Stimulated activated naive B cell treated with anti-CD40 and anti-IgM and Interleukin-4, amounts not matched to agents 10 μg/mL and 1 μg/mL and 100 μg/mL, for 72 hours (primary cell): Measurements from ENCODE around the gene OR2J3.
"Not testable (repeated sequence)": the region's sequence is repeated elsewhere in the genome, so short reads cannot be mapped to it uniquely, and the experiment has no call there.

Source experiments
- ATAC-seq, 2 donors: fragments of 150-1000 bp; cut with Tn5 transposase; replicated peaks; 2 replicates each; pipeline ENCODE4 v1.10.0; 2021; ENCODE audit warnings: moderate library complexity in 1 of 2
- DNase-seq: peaks from one replicate; pipeline ENCODE4 v3.0.0; 2021
- H3K27ac Mint-ChIP-seq: one replicate; pipeline ENCODE4 v1.8.0; 2022; ENCODE audit warnings: mild to moderate bottlenecking, mixed read lengths
- H3K27me3 Mint-ChIP-seq, 2 donors: one replicate each; pipeline ENCODE4 v1.8.0; 2022; ENCODE audit warnings: mixed read lengths in 2 of 2
- H3K36me3 Mint-ChIP-seq, 2 donors: one replicate each; pipeline ENCODE4 v1.8.0; 2022; ENCODE audit warnings: mixed read lengths in 2 of 2, mild to moderate bottlenecking in 1 of 2
- H3K4me1 Mint-ChIP-seq, 2 donors: one replicate each; pipeline ENCODE4 v1.8.0; 2022; ENCODE audit warnings: mixed read lengths in 2 of 2, mild to moderate bottlenecking in 1 of 2
- H3K4me3 Mint-ChIP-seq, 2 donors: one replicate each; pipeline ENCODE4 v1.8.0; 2022; ENCODE audit warnings: mild to moderate bottlenecking in 2 of 2, mixed read lengths in 2 of 2, moderate library complexity in 1 of 2
- H3K9me3 Mint-ChIP-seq, 2 donors: one replicate each; pipeline ENCODE4 v1.8.0; 2022; ENCODE audit warnings: mixed read lengths in 2 of 2, mild to moderate bottlenecking in 1 of 2

Gene OR2J3

GRCh38 chr6:29137724-29138123, 29.9 kb downstream of the OR2J3 start:
- ATAC-seq (no peak), DNase-seq (no peak)
- no peak overlapping the region for H3K27ac Mint-ChIP-seq
- H3K9me3 Mint-ChIP-seq, result no peaks in the 10 kb centered on the region
- no peak overlapping the region for H3K4me3 Mint-ChIP-seq
- no peaks in the 10 kb centered on the region for H3K4me1 Mint-ChIP-seq
- H3K27me3 Mint-ChIP-seq, result peaks cover 16 to 28% of the 10 kb centered on the region in 2 donors
- no peaks in the 10 kb centered on the region for H3K36me3 Mint-ChIP-seq

GRCh38 chr6:29141606-29142005, 33.7 kb downstream of the OR2J3 start:
- Mint-ChIP-seq H3K36me3 (no peaks in the 10 kb centered on the region), H3K27me3 (peaks cover 16% of the 10 kb centered on the region in 2 donors), H3K27ac (no peak overlapping the region), H3K4me1 (no peaks in the 10 kb centered on the region), H3K4me3 (no peak overlapping the region), H3K9me3 (peaks cover 0 to 2% of the 10 kb centered on the region in 2 donors)
- DNase-seq (no peak), ATAC-seq (no peak)

GRCh38 chr6:29142309-29142708, 34.5 kb downstream of the OR2J3 start:
- ATAC-seq, result no peak
- Mint-ChIP-seq H3K4me1 (no peaks in the 10 kb centered on the region), H3K27me3 (peaks cover 16% of the 10 kb centered on the region in 2 donors), H3K9me3 (peaks cover 0 to 2% of the 10 kb centered on the region in 2 donors), H3K4me3 (no peak overlapping the region), H3K27ac (no peak overlapping the region), H3K36me3 (no peaks in the 10 kb centered on the region)
- no peak for DNase-seq

GRCh38 chr6:29146179-29146578, 38.3 kb downstream of the OR2J3 start:
- Mint-ChIP-seq H3K27me3 (peaks cover 5 to 11% of the 10 kb centered on the region in 2 donors), H3K9me3 (peaks cover 0 to 8% of the 10 kb centered on the region in 2 donors), H3K4me1 (no peaks in the 10 kb centered on the region), H3K4me3 (no peak overlapping the region), H3K36me3 (no peaks in the 10 kb centered on the region), H3K27ac (no peak overlapping the region)
- DNase-seq, result no peak
- ATAC-seq, result no peak

GRCh38 chr6:29147074-29147473, 39.2 kb downstream of the OR2J3 start:
- DNase-seq (no peak), ATAC-seq (no peak)
- Mint-ChIP-seq H3K36me3 (no peaks in the 10 kb centered on the region), H3K4me3 (no peak overlapping the region), H3K4me1 (no peaks in the 10 kb centered on the region), H3K27ac (no peak overlapping the region), H3K27me3 (peaks cover 9 to 11% of the 10 kb centered on the region in 2 donors), H3K9me3 (peaks cover 0 to 8% of the 10 kb centered on the region in 2 donors)

DNA sequence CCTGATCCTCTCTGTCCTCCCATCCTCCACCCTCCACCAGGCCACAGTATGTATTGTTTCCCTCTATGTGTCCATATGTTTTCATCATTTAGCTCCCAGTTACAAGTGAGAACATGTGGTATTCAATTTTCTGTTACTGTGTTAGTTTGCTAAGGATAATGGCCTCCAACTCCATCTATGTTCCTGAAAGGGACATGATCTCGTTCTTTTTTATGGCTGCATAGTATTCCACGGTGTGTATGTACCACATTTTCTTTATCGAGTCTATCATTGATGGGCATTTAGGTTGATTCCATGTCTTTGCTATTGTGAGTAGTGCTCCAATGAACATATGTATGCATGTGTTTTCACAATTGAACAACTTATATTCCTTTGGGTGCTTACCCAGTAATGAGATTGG, 41.6 kb downstream of the OR2J3 start:
- peaks cover 9 to 11% of the 10 kb centered on the region in 2 donors for H3K27me3 Mint-ChIP-seq
- DNase-seq, H3K27ac Mint-ChIP-seq, H3K36me3 Mint-ChIP-seq, H3K4me1 Mint-ChIP-seq, H3K9me3 Mint-ChIP-seq, H3K4me3 Mint-ChIP-seq, ATAC-seq: not testable (repeated sequence)

- peaks cover 9 to 14% of the 10 kb centered on the region in 2 donors for H3K27me3 Mint-ChIP-seq
- no peaks in the 10 kb centered on the region for H3K36me3 Mint-ChIP-seq
- H3K9me3 Mint-ChIP-seq, result peaks cover 0 to 9% of the 10 kb centered on the region in 2 donors
- no peak overlapping the region for H3K27ac Mint-ChIP-seq
- ATAC-seq, result no peak
- no peaks in the 10 kb centered on the region for H3K4me1 Mint-ChIP-seq
- H3K4me3 Mint-ChIP-seq, result no peak overlapping the region
- DNase-seq, result no peak
These were observed 45.2 kb downstream of the OR2J3 start for GRCh38 chr6:29153083-29153482.

- not testable (repeated sequence) for ATAC-seq, DNase-seq, H3K4me1 Mint-ChIP-seq, H3K36me3 Mint-ChIP-seq, H3K27ac Mint-ChIP-seq, H3K9me3 Mint-ChIP-seq, H3K4me3 Mint-ChIP-seq
- peaks cover 9 to 11% of the 10 kb centered on the region in 2 donors for H3K27me3 Mint-ChIP-seq
These were observed 47.3 kb downstream of the OR2J3 start for GRCh38 chr6:29155182-29155581.

- DNase-seq, H3K4me1 Mint-ChIP-seq, H3K36me3 Mint-ChIP-seq, H3K9me3 Mint-ChIP-seq, ATAC-seq, H3K4me3 Mint-ChIP-seq, H3K27ac Mint-ChIP-seq: not testable (repeated sequence)
- peaks cover 23 to 27% of the 10 kb centered on the region in 2 donors for H3K27me3 Mint-ChIP-seq
These were observed 52.1 kb downstream of the OR2J3 start for GRCh38 chr6:29159922-29160321.
